ENCODE measurements around the gene DCXR. TPM values are rescaled to one million over a fixed set of nuclear protein-coding genes. Genes with fewer than 3 reads are reported as not detected.

Gene DCXR
- total and polyA plus RNA-seq, 2 of the 13 experiments (the other 11 are each of a cell fraction or from before 2014, with no cell fraction given), result 287 to 311 TPM

DNA sequence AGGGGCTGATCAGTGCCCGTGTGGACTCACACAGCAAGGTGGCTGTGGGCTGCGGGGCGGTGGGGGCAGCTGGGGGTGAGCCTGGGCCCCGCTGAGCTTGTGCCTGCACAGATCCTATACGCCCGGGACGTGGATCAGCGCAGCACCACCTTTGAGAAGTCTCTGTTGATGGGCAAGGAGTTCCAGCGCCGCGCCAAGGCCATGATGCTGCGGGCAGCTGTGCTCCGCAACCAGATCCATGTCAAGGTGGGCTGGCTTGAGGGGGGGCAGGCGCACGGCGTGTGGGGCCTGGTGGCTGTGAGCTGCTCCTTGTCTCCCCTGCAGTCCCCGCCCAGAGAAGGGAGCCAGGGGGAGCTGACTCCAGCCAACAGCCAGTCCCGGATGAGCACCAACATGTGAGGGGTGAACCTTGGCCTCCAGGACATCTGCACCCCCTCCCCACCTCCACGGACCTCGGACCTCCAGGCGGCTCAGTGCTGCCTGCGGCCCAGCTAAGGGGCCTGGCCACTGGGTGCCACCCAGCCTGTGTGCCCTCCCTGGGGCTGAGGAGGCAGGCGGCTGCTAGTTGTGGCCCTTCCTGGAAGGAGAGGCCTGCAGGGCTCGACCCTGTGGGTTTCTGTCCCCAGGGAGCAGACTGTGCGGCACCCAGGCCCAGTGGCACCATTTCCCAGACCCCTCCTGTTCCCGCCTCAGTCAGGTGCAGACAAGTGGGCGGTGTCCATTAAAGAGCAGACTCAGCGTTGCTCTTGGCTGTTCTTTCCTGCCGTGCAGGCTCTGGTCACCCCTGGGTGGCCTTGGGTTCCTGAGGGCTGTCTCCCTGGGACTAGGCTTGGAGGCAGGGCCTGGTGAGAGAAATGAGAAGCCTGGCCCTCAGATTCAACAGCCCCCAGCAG, 19.5 kb upstream of the DCXR start (continued):
- TF ChIP-seq ZNF790 (CRISPR knock-in tag; IDR thresholded peaks at IDR 0.05; ENCODE audit: borderline replicate concordance) (0 out of 2 replicates have a peak, but pooled peaks have one; percentile 41), ZNF546 (CRISPR knock-in tag; conservative IDR thresholded peaks at IDR 0.05) (peak; percentile 89; the same call in 1 of the 2 replicates), GLI4 (CRISPR knock-in tag; IDR thresholded peaks at IDR 0.05; ENCODE audit: borderline replicate concordance) (no peak), ZNF543 (CRISPR knock-in tag; IDR thresholded peaks at IDR 0.05) (peak; percentile 91), CBFB (CRISPR knock-in tag; IDR thresholded peaks at IDR 0.05) (0 out of 2 replicates have a peak, but pooled peaks have one; percentile 33), ZMAT3 (CRISPR knock-in tag; conservative IDR thresholded peaks at IDR 0.05) (peak; percentile 83), ZNF570 (CRISPR knock-in tag; IDR thresholded peaks at IDR 0.05; ENCODE audit: borderline replicate concordance) (0 out of 2 replicates have a peak, but pooled peaks have one; percentile 30), REPIN1 (CRISPR knock-in tag; IDR thresholded peaks at IDR 0.05; ENCODE audit: borderline replicate concordance, low read depth) (peak; percentile 69; the same call in 1 of the 2 replicates), ZBTB1 (CRISPR knock-in tag; IDR thresholded peaks at IDR 0.05; ENCODE audit: borderline replicate concordance) (0 out of 2 replicates have a peak, but pooled peaks have one; percentile 24), SATB2 (CRISPR knock-in tag; IDR thresholded peaks at IDR 0.05) (no peak), RXRB (CRISPR knock-in tag; IDR thresholded peaks at IDR 0.05; ENCODE audit: borderline replicate concordance) (peak; percentile 71), CHCHD3 (CRISPR knock-in tag; IDR thresholded peaks at IDR 0.05) (no peak), CENPT (CRISPR knock-in tag; IDR thresholded peaks at IDR 0.05; ENCODE audit: low read depth) (no peak; the same call in 1 of the 2 replicates), ZNF292 (CRISPR knock-in tag; IDR thresholded peaks at IDR 0.05; ENCODE audit: borderline replicate concordance, low read depth) (peak; percentile 93), KMT2A (CRISPR knock-in tag; IDR thresholded peaks at IDR 0.05) (peak; percentile 78), ARID2 (CRISPR knock-in tag; IDR thresholded peaks at IDR 0.05; ENCODE audit: borderline replicate concordance) (no peak), NCOA1 (CRISPR knock-in tag; IDR thresholded peaks at IDR 0.05) (no peak; the same call in none of the 2 replicates), MTA1 (CRISPR knock-in tag; IDR thresholded peaks at IDR 0.05; ENCODE audit: borderline replicate concordance) (peak; percentile 97)
- TF ChIP-seq, protein P1, sequence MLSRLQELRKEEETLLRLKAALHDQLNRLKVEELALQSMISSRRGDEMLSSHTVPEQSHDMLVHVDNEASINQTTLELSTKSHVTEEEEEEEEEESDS (CRISPR knock-in tag; IDR thresholded peaks at IDR 0.05; ENCODE audit: borderline replicate concordance), result no peak; the same call in 1 of the 2 replicates
- TF ChIP-seq, protein P2, sequence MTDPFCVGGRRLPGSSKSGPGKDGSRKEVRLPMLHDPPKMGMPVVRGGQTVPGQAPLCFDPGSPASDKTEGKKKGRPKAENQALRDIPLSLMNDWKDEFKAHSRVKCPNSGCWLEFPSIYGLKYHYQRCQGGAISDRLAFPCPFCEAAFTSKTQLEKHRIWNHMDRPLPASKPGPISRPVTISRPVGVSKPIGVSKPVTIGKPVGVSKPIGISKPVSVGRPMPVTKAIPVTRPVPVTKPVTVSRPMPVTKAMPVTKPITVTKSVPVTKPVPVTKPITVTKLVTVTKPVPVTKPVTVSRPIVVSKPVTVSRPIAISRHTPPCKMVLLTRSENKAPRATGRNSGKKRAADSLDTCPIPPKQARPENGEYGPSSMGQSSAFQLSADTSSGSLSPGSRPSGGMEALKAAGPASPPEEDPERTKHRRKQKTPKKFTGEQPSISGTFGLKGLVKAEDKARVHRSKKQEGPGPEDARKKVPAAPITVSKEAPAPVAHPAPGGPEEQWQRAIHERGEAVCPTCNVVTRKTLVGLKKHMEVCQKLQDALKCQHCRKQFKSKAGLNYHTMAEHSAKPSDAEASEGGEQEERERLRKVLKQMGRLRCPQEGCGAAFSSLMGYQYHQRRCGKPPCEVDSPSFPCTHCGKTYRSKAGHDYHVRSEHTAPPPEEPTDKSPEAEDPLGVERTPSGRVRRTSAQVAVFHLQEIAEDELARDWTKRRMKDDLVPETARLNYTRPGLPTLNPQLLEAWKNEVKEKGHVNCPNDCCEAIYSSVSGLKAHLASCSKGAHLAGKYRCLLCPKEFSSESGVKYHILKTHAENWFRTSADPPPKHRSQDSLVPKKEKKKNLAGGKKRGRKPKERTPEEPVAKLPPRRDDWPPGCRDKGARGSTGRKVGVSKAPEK (CRISPR knock-in tag; IDR thresholded peaks at IDR 0.05; ENCODE audit: borderline replicate concordance), result peak; percentile 63; the same call in 1 of the 2 replicates
- TF ChIP-seq, protein P3, sequence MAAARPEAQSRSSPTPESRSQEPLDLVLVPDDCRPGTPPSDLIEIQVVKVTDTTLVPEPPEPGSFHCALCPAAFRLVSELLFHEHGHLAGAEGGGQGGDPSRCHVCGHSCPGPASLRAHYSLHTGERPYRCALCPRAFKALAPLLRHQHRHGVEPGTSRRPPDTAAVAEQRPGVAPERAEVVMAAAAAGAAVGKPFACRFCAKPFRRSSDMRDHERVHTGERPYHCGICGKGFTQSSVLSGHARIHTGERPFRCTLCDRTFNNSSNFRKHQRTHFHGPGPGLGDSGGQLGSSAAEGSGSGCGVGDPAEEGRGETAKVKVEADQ (CRISPR knock-in tag; IDR thresholded peaks at IDR 0.05; ENCODE audit: borderline replicate concordance), result peak; percentile 88; the same call in 1 of the 2 replicates
- TF ChIP-seq, protein P4, sequence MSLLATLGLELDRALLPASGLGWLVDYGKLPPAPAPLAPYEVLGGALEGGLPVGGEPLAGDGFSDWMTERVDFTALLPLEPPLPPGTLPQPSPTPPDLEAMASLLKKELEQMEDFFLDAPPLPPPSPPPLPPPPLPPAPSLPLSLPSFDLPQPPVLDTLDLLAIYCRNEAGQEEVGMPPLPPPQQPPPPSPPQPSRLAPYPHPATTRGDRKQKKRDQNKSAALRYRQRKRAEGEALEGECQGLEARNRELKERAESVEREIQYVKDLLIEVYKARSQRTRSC (CRISPR knock-in tag; IDR thresholded peaks at IDR 0.05; ENCODE audit: low read depth), result 0 out of 2 replicates have a peak, but pooled peaks have one; percentile 67
- TF ChIP-seq, protein P5, sequence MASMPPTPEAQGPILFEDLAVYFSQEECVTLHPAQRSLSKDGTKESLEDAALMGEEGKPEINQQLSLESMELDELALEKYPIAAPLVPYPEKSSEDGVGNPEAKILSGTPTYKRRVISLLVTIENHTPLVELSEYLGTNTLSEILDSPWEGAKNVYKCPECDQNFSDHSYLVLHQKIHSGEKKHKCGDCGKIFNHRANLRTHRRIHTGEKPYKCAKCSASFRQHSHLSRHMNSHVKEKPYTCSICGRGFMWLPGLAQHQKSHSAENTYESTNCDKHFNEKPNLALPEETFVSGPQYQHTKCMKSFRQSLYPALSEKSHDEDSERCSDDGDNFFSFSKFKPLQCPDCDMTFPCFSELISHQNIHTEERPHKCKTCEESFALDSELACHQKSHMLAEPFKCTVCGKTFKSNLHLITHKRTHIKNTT (CRISPR knock-in tag; IDR thresholded peaks at IDR 0.05), result no peak
